KG1 (cell line): Measurements from ENCODE around the gene SIVA1.

Experiments used
- DNase-seq: peaks from one replicate; lab custom pipeline; 2025; lab: John Stamatoyannopoulos, UW

The SIVA1 gene, protein sequence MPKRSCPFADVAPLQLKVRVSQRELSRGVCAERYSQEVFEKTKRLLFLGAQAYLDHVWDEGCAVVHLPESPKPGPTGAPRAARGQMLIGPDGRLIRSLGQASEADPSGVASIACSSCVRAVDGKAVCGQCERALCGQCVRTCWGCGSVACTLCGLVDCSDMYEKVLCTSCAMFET

DNA sequence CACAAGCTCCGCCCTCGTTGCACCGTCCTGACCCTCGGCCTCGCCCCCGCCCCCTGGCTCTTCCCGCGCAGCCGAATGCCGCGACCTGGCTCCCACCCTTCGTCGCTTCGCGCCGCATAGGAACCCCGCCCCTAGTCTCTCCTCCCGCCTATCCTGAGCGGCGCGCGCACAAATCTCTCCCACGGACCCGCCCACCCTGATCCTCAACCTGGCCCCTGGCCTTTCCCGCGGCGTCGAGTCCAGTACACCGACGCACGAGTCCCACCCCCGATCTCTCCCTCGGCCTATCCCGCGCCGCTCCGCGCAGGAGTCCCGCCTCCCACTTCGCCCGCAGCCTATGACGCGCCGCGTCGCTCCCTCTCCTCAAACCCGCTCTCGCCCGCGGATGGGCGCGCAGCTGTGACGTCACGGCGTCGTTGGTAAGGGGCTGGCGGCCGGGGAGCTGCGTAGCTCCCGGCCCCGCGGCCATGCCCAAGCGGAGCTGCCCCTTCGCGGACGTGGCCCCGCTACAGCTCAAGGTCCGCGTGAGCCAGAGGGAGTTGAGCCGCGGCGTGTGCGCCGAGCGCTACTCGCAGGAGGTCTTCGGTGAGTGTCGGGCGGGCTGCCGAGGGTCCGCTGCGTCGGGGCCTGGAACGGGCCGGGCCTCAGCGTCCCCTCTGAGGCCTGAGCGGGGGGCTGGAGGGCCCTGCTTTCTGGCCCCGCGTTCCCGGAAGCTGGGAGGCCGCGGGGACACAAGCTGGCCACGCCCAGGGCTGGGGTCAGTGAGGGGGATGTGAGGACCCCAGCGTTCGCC is at the start of gene SIVA1:
SIVA1 (plus strand) TSS at position 413 of the 793 bp plus-strand sequence; CDS start at position 468, 55 bp downstream.
- peak; percentile 100 for DNase-seq

DNA sequence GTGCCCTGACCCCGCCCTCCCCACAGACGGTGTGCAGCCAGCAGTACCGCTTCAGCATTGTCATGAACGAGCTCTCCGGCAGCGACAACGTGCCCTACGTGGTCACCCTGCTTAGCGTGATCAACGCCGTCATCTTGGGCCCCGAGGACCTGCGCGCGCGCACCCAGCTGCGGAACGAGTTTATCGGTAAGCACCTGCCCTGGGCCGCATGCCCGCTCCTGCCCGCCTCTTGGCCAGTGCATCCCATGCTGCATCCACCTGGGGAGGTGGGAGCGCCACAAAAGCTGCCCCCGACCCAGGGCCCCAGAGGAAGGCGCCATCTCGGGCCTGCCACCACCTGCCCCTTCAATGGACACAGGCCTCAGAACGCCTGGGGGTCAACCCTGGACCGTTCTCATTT is 49.7 kb upstream of the SIVA1 start:
- no peak for DNase-seq

GRCh38 chr14:104704252-104704651 is 48.7 kb upstream of the SIVA1 start:
- DNase-seq, result no peak

GRCh38 chr14:104705340-104706047 is 47.5 kb upstream of the SIVA1 start:
- no peak for DNase-seq

GRCh38 chr14:104706733-104707607 is 46.0 kb upstream of the SIVA1 start:
- DNase-seq, result no peak

DNA sequence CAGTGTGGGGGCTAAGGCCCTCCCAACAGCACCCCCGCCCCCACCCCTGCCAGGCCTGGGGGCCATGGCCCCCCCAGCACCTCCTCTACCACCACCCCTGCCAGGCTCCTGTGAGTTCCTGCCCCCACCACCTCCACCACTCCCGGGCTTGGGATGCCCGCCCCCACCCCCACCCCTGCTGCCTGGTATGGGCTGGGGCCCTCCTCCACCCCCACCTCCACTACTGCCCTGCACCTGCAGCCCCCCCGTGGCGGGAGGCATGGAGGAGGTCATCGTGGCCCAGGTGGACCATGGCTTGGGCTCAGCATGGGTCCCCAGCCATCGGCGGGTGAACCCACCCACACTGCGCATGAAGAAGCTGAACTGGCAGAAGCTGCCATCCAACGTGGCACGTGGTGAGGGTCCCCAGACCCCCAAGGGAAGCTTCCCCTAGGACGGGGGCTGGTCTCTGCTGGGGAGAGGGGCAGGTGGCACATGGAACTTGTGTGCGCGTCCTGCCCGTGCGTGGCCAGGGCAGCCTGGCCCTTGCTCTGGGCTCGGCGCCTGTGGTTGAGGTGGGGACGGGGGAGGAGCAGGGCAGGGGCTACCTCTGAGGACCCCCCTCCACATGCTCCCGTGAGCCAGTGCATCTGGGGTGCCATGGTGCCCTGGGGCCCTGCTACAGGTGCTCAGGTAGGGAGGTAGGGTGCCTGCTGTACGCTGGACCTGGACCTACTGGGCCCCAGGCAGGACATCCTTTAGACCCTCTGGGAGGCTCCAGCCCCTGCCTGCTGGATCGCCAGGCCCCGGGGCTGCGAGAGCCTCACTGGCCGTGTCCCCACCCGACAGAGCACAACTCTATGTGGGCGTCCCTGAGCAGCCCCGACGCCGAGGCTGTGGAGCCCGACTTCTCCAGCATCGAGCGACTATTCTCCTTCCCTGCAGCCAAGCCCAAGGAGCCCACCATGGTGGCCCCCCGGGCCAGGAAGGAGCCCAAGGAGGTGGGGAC is 45.0 kb upstream of the SIVA1 start:
- no peak for DNase-seq

DNA sequence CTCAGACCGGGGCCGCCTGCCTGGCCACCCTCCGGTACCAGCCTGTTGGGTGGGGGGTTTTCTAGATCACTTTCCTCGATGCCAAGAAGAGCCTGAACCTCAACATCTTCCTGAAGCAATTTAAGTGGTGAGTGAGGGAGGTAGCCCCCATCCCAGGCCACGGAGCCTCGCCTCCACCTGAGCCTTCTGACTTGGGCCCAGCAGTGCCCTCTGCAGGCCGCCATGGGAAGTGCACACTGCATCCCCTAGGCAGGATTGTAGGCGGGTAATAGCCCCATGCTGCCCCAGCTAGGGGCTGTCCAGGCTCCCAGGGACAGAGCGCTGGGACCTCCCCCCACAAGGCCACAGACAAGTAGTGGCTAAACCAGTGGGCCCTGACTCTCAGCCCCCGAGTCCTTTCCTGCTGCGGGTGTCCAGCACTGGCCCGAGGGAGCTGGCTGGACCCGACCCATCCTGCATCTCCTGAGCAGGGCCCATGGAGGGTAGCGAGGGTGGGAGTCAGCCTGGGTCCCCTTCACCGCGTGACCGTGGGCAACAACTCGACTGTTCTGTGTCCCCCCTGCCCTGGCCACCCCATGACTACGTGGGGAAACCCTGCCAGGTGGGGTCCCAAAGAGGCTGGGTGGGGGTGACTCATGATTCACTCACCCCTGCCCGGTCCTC is 44.2 kb upstream of the SIVA1 start:
- DNase-seq, result no peak

DNA sequence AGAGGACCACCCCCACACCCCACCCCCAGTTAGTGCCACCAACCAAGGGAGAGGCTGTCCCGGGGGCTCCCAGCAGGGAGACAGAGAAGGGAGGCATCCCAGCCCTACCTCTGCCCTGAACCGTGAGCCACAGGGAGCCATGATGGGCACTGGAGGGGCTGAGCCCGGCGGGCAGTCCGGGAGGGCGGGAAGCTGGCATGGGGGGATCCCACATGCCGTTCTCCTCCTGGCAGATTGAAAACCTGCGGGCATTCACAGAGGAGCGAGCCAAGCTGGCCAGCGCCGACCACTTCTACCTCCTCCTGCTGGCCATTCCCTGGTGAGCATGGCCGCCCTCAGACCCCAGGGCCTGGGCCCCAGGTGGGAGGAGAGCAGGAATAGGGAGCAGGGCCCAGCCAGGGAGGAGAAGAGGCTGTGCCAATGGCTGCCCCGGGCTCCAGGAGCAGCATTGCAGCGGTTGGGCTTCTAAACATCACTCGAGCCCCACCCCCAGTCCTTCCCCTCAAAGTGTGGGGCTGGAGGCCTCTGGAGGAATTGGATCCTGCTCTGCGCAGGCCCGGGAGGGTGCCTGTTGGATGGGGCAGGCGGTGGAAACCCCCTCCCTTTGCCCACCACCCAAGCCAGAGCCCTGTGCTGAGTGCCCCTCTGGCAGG is 43.4 kb upstream of the SIVA1 start:
- no peak for DNase-seq

DNA sequence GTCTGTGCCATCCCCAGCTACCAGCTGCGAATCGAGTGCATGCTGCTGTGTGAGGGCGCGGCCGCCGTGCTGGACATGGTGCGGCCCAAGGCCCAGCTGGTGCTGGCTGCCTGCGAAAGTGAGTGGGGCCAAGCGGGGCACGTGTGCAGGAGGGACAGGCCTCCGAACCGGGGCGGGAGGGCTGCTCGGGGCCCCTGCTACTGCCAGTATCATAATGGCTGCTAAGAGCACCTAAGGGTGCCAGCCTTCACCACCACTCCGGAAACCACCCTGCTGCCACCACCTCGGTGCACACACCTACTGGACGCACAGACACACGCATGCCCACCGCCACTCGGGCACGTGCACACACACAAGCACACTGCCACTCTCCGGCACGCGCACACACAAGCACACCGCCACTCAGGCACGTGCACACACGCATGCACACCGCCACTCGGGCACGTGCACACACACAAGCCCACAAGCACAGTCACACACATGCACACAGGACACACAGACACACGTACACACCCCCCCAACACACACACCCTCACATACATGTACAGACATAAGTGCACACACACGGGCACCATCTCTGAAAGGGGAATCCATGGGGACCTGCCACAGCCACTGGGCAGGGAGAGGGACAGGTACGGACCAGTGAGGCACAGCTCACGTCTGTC is 42.7 kb upstream of the SIVA1 start:
- DNase-seq, result no peak

GRCh38 chr14:104712881-104713734 is 39.8 kb upstream of the SIVA1 start:
- DNase-seq, result no peak

DNA sequence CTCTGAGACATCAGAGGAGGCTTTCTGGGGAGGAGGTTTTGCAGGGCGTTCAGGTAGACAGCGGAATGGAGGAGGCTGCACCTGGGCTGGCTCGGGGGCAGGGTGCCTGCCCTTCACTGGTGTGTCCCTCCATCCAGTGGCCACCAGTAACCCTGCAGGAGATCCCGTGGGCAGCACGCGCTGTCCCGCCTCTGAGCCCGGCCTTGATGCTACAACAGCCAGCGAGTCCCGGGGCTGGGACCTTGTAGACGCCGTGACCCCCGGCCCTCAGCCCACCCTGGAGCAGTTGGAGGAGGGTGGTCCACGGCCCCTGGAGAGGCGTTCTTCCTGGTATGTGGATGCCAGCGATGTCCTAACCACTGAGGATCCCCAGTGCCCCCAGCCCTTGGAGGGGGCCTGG is 38.9 kb upstream of the SIVA1 start:
- no peak for DNase-seq

- no peak for DNase-seq
Observed at GRCh38 chr14:104714681-104715080, 38.3 kb upstream of the SIVA1 start.

DNA sequence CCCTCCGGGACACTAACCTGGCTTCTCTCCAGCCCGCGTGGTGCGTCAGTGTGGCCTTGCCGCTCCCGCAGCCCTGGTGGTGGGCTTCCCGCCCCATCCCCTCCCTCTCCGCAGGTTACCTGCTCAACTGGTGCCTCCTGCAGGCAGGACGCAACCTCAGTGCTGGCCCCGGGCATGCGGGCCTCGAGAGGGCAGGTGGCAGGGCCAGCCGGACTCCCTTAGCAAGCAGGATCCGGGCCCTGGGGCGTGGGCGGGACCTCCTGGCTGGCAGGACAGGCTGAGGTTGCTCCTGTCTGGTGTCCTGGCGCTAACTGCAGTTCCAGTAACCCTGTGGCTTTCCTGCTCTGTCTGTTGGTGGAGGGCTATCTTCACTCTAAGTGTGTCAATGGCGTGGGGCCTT is 37.5 kb upstream of the SIVA1 start:
- DNase-seq, result no peak

DNA sequence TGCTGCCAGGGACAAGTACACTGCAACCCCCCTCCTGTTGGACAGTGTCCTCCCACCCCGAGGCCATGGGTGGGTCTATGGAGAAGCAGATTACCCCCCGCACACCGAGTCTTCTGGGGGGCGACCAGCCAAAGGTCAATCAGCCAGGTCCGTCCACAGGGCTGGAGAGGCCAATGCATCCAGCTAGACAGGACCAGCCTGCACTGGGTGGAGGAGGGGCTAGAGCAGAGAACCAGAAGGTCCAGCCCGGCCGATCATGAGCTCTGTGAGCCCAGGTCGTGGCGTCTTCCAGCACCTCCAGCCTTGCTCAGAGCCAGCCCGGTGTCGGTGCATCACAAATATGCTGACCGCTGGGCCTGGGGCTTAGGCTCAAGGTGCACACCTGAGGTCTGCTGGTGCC is 37.1 kb upstream of the SIVA1 start:
- DNase-seq, result no peak

DNA sequence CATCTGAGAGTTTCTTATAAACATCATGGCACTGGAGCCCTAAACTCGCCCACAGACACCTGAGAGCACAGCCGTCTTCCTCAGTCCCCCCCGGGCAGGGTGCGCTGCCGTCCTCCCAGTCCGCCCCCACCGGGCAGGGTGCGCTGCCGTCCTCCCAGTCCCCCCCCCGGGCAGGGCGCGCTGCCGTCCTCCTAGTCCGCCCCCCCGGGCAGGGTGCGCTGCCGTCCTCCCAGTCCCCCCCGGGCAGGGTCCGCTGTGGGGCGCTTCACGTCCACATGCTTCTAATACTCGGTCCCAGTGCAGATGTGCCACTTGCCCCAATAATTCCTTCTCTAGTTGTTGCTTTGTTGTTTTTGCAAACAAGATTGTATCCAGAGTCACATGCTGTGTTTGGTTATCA is 35.8 kb upstream of the SIVA1 start:
- DNase-seq, result no peak

DNA sequence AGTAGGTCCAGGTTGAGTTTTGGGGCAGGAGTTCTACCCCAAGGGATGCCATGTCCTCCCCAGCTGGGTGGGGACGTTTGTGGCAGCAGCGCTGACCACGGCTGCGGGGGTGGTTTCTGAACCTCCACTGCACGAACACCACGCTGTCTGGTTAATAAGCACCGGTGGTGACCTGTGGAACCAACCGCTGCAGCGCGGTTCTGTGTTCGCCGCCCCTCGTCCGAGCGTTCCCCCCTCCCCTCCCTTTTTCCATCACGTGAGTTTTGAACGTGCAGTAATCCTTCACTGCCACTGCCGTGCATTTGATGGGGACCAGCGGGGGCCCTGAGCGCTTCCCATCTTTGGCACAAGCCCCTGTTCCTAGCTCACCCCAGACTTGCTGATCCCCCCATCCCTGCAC is 35.3 kb upstream of the SIVA1 start:
- DNase-seq, result no peak

DNA sequence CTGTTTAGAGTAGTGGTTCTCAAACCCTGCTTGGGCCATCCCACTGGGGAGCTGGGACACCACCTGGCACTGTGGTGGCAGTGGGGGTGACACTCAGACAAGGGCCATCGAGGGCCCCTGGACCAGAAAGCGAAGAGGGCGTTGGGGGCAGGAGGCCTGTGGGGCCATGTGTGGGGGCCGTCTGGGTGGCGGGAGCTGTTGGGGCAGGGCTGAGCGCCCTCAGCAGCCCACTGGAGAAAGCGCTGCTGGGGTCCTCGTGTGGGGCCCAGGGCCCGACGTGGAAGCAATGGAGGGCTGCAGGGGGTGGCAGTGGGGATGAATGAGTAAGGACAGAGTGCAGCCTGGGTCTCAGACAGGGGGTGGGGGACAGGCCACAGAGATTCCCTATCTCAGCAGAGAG is 34.8 kb upstream of the SIVA1 start:
- no peak for DNase-seq

DNA sequence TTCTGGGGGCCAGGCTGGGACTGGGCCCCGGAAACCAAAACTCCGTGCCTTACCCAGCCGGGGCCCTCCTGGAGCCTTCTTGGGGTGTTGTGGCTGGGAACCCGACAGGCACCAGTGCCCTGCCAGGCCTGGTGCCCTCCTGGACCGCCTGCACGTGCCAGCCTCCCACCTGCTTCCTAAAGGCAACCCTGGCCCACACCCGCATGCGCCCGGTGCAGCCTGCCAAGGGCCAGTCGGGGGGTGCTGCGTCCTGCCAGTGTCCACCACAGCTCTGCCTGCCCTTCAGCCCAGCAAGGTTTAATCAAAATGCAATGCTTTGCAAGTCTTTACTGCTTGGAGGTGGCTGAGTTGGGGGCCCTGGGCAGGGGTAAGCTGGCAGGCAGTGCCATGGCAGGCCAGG is 34.1 kb upstream of the SIVA1 start:
- DNase-seq, result no peak
